ENCODE results near the gene SH3BGRL3.

DNA sequence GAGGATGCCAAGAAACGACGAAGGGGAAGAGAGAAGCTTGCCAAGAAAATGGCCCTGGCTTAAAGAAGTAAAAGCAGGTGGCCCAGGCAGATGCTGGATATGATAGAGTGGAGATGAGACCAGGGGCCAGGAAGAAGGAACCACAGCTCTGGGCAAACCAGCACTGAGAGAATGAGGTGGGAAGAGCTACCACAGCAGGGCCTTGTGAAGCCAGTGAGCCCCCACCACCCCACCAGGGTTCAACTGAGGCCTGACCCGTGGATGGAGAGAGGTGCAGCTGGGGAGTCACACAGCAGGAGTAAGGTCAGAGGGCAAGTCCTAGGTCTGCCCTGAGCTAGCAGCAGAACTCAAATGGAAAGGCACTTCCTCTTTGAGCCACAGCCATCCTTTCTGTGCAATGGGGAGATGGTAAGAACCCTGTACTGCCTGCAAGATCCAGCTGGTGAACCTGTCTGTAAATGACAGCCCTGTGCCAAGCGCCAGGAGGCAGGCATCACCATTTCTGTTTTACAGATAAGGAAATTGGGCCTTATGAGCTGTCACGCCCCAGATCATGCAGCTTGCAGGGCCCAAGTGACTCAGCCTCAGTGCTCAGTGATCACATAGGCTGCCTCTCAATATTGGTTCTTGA, 8.5 kb downstream of the SH3BGRL3 start:
- TF ChIP-seq EZH2 (IDR thresholded peaks at IDR 0.05; ENCODE audit: insufficient read depth, poor library complexity, severe bottlenecking) = no peak
- TF ChIP-seq EZH2phosphoT487 (IDR thresholded peaks at IDR 0.05; ENCODE audit: insufficient read depth, low read depth) = no peak

Data from GM23248 (cell line).